SK-N-SH treated with all-trans-retinoic acid at 6 μM for 48 hours (cell line): ENCODE measurements around the gene SNPH.

ENCODE experiments used
- BACH2 ChIP-seq: fragments of 250-450 bp; sonication (Bioruptor Pico); IDR thresholded peaks from 2 replicates; pipeline ENCODE4 v1.9.0; 2021; ENCODE audit warnings: mild to moderate bottlenecking, borderline replicate concordance
- CSDC2 ChIP-seq: fragments of 250-450 bp; sonication (Bioruptor Pico); IDR thresholded peaks from 2 replicates; pipeline ENCODE4 v1.5.0; 2020; ENCODE audit warnings: mild to moderate bottlenecking, moderate library complexity
- CSRNP3 ChIP-seq: fragments of 250-450 bp; sonication (Bioruptor Pico); IDR thresholded peaks from 2 replicates; pipeline ENCODE4 v1.5.1; 2021; ENCODE audit warnings: mild to moderate bottlenecking, moderate library complexity
- PPARA ChIP-seq: fragments of 250-450 bp; sonication (Bioruptor Pico); IDR thresholded peaks from 2 replicates; pipeline ENCODE4 v1.5.0; 2020; ENCODE audit warnings: mild to moderate bottlenecking, borderline replicate concordance
- RARB ChIP-seq: fragments of 250-450 bp; sonication (Bioruptor Pico); IDR thresholded peaks from 2 replicates; pipeline ENCODE4 v1.8.0; 2021; ENCODE audit warnings: mild to moderate bottlenecking, moderate library complexity
- TSHZ2 ChIP-seq: fragments of 250-450 bp; sonication (Bioruptor Pico); IDR thresholded peaks from 2 replicates; pipeline ENCODE4 v1.5.0; 2020; ENCODE audit warnings: mild to moderate bottlenecking, moderate library complexity
- ZC3H10 ChIP-seq: fragments of 250-450 bp; sonication (Bioruptor Pico); IDR thresholded peaks from 2 replicates; pipeline ENCODE4 v1.5.1; 2021; ENCODE audit warnings: mild to moderate bottlenecking, moderate library complexity
- ZNF70 ChIP-seq: fragments of 450-650 bp; formaldehyde crosslinking; IDR thresholded peaks from 2 replicates; pipeline ENCODE4 v1.5.0; 2020; ENCODE audit warnings: mild to moderate bottlenecking, moderate library complexity
- ZNF8 ChIP-seq: fragments of 450-650 bp; formaldehyde crosslinking; IDR thresholded peaks from 2 replicates; pipeline ENCODE4 v1.5.0; 2020; ENCODE audit warnings: mild to moderate bottlenecking, moderate library complexity
- TF ChIP-seq, protein P1 (sequence below): fragments of 250-450 bp; sonication (Bioruptor Pico); IDR thresholded peaks from 2 replicates; pipeline ENCODE4 v1.8.0; 2020; ENCODE audit warnings: mild to moderate bottlenecking, moderate library complexity, borderline replicate concordance

DNA sequence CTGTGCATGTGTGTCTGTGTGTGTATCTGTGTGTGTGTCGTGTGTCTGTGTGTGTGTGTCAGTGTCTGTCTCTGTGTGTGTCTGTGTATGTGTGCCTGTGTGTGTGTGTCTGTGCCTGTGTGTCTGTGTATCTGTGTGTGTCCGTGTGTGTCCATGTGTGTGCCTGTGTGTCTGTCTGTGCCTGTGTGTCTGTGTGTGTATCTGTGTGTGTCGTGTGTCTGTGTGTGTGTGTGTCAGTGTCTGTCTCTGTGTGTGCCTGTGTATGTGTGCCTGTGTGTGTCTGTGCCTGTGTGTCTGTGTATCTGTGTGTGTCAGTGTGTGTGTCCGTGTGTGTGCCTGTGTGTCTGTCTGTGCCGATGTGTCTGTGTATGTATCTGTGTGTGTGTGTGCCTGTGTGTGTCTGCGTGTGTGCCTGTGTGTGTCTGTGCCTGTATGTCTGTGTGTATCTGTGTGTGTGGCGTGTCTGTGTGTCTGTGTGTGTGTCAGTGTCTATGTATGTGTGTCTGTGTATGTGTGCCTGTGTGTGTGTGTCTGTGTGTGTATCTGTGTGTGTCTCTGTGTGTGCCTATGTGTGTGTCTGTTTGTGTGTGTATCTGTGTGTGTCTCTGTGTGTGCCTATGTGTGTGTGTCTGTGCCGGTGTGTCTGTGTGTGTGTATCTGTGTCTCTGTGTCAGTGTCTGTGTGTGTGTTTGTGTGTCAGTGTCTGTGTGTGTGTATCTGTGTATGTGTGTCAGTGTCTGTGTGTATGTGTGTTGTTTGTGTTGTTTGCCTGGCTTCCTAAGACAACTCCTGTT, 11.6 kb downstream of the SNPH start:
- TF ChIP-seq ZC3H10 (CRISPR knock-in tag), result no peak
- no peak for TF ChIP-seq CSDC2 (CRISPR knock-in tag)
- TF ChIP-seq BACH2 (CRISPR knock-in tag), result no peak
- TF ChIP-seq, protein P1, sequence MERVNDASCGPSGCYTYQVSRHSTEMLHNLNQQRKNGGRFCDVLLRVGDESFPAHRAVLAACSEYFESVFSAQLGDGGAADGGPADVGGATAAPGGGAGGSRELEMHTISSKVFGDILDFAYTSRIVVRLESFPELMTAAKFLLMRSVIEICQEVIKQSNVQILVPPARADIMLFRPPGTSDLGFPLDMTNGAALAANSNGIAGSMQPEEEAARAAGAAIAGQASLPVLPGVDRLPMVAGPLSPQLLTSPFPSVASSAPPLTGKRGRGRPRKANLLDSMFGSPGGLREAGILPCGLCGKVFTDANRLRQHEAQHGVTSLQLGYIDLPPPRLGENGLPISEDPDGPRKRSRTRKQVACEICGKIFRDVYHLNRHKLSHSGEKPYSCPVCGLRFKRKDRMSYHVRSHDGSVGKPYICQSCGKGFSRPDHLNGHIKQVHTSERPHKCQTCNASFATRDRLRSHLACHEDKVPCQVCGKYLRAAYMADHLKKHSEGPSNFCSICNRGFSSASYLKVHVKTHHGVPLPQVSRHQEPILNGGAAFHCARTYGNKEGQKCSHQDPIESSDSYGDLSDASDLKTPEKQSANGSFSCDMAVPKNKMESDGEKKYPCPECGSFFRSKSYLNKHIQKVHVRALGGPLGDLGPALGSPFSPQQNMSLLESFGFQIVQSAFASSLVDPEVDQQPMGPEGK (CRISPR knock-in tag), result no peak
- TF ChIP-seq ZNF8 (CRISPR knock-in tag), result no peak
- no peak for TF ChIP-seq CSRNP3 (CRISPR knock-in tag)
- no peak for TF ChIP-seq PPARA (CRISPR knock-in tag)
- no peak for TF ChIP-seq ZNF70 (CRISPR knock-in tag)
- no peak for TF ChIP-seq TSHZ2 (CRISPR knock-in tag)
- no peak for TF ChIP-seq RARB (CRISPR knock-in tag)
